NCI-H1417 (cell line): ENCODE measurements around the gene TUG1.

Source experiments
- DNase-seq, 3 experiments: peaks; one replicate each; lab custom pipeline; 2025; lab: John Stamatoyannopoulos, UW

TUG1 gene

GRCh38 chr22:31001124-31001770 lies 32.2 kb downstream of the TUG1 start:
- DNase-seq: no peak

- DNase-seq: no peak
These were observed 36.5 kb downstream of the TUG1 start for GRCh38 chr22:31005535-31005934.

GRCh38 chr22:31019191-31019930 lies 50.3 kb downstream of the TUG1 start:
- DNase-seq: no peak

- DNase-seq: no peak
These were observed 51.3 kb downstream of the TUG1 start for GRCh38 chr22:31020334-31020733.

GRCh38 chr22:31022516-31022915 lies 53.5 kb downstream of the TUG1 start:
- DNase-seq: no peak
